GOT3 (cell line): ENCODE results near the gene RTKN.
"Not testable (repeated sequence)": the region's sequence is repeated elsewhere in the genome, so short reads cannot be mapped to it uniquely, and the experiment has no call there.

Experiments
- DNase-seq: peaks from one replicate; lab custom pipeline; 2025; ENCODE audit warnings: mixed read lengths; lab: John Stamatoyannopoulos, UW

RTKN gene

DNA sequence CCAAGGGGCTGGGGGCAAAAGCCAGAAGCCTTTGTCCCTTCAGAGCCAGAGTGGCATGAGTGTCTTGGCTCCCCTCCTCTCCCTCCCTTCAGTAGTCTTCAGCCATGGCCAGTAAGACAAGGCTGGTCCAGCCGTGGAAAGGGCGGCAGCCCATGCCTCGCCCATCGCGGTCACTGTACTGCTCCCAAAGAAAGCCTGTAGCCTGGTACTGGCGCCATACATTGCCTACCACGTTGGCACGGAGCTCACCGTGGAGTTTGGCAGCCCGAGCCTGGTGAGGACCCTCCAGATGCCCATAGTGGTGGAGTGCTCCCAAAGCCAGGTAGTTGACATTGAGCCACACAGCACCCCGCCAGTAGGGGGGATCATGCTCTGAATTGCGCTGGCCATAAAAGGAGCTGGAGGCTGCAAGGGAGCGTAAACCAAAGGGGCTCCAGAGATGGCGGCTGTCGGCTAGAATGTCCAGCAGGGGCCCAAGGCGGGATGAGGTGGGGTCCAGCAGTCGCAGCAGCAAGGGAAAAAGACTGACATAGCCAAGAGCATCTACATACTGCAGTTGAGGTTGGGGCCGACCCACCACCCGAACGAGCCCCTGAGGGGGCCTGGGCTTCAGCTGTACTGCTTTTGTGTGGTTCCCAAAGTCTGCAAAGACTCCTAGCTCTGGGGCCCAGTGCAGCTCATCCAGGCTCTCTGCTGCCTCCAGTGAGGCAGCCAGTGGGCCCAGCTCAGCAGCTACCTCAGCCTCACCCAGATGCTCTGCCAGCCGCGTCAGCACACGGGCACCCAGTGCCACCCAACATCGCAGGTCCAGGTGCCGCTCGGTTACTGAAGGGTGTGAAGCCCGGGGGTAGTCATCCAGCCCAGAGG is 19.7 kb upstream of the RTKN start:
- DNase-seq: no peak

DNA sequence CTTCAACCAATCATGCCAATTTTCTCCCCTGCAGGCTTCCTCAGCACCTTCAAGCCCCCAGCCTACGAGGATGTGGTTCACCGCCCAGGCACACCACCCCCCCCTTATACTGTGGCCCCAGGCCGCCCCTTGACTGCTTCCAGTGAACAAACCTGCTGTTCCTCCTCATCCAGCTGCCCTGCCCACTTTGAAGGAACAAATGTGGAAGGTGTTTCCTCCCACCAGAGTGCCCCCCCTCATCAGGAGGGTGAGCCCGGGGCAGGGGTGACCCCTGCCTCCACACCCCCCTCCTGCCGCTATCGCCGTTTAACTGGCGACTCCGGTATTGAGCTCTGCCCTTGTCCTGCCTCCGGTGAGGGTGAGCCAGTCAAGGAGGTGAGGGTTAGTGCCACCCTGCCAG is 18.4 kb upstream of the RTKN start:
- DNase-seq: not testable (repeated sequence)

DNA sequence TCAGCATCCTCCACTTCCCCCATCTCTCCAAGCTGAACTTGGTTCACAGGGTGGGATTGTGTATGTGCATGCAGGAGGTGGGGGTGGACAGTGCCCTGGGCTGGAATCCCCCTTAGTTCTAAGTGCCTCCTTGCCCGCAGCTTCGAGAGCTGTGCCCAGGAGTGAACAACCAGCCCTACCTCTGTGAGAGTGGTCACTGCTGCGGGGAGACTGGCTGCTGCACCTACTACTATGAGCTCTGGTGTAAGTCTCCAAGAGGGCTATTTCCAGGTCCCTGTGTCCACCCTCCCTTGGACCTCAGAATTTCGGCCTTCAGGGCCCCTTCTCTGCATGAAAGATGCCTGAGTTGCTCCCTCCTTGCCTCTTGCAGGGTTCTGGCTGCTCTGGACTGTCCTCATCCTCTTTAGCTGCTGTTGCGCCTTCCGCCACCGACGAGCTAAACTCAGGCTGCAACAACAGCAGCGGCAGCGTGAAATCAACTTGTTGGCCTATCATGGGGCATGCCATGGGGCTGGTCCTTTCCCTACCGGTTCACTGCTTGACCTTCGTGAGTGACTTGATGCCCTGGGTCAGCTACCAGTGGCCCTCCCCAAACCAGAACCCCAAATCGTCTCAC is 17.9 kb upstream of the RTKN start:
- DNase-seq: not testable (repeated sequence)

DNA sequence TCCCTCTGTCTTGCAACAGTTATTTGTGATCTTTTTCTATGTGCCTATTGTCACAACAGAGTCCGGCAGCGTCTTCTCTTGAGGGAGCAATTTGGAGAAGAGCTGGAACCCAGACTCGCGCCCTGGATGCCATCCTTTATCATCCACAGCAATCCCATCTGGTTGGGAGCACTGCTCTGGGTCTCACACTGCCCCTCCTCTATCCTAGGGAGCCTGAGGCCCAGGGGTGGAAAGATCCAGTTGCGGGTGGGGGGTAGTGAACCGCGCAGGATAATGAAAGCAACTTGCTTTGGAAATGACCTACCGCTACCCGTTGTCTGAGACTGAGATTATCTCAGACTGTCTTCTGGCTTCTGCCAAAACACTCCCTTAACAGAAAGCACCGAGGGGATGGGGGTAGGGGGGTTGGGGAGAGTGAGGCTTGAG is 17.2 kb upstream of the RTKN start:
- DNase-seq: no peak

DNA sequence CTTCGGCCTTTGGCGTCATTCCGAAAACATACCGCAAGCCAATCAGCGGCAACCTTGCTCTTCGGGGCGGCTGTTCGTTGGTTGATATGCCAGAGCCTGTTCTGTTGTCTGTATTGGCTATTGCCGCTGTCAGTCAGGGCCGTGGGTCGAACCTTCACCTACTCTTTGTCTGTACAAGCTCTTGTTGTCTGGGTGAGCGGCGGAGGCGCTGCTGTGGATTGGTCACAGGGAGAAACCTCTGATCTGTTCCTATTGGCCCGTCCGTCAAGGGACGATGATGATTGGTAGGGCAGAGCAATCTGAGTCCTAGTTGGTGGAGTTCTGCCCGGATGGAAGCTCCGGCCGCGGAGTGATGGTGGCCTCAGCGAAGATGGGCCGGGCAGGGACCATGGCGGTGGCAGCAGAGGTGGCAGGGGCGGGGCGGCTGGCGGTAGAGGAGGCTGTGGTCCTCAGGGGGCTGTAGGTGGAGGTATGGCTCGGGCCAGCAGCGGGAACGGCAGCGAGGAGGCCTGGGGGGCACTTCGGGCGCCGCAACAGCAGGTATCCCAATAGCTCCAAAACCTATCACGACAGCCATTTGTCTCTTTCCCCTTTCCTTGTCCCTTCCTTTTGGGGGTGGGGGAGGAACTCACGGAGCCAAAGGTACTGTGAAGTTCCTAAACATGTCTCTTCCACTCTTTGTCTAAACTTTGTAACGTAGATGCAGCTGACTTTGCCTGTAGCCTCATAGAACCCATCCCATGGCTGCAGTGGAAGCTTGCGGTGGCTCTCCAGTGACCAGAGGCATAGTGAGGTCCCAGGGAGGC is 16.6 kb upstream of the RTKN start, which contains the start of gene WBP1:
Gene WBP1, plus strand, starts transcription at position 307 of the 806 bp plus-strand sequence. Its CDS starts 165 bp downstream, at position 472.
- peak; percentile 98 for DNase-seq

DNA sequence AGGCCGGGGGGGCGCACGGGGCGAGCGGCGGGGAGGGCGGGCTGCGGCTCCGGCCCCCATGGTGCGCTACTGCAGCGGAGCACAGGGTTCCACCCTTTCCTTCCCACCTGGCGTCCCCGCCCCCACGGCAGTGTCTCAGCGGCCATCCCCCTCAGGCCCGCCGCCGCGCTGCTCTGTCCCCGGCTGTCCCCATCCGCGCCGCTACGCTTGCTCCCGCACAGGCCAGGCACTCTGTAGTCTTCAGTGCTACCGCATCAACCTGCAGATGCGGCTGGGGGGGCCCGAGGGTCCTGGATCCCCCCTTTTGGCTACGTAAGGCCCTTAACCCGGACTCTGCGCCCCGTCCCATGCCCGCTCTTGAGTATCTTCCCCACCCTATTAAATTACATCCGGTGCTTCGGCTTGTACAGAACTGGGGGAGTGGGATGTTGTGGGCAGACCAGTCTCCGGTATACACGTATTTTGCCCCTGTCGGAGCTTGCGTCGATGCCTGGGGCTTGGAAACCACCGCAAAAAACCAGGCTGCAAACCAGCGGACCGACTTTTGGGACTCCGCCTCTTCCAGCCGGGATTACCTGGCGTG is 15.9 kb upstream of the RTKN start:
- DNase-seq: peak; percentile 18

DNA sequence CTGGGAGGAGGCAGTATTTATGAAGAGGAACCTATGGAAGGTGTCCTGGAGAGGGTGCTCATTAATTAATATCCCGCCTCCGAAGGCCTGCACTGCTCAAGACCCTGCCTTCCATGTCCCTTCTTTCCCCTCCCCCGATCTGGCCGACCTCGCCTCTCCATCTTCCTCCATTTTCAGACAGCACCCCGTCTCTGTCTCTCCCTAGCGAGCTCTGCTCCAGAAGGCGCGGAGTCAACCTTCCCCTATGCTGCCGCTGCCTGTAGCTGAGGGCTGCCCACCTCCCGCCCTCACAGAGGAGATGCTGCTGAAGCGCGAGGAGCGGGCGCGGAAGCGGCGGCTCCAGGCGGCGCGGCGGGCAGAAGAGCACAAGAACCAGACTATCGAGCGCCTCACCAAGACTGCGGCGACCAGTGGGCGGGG is 15.4 kb upstream of the RTKN start:
- no peak for DNase-seq

DNA sequence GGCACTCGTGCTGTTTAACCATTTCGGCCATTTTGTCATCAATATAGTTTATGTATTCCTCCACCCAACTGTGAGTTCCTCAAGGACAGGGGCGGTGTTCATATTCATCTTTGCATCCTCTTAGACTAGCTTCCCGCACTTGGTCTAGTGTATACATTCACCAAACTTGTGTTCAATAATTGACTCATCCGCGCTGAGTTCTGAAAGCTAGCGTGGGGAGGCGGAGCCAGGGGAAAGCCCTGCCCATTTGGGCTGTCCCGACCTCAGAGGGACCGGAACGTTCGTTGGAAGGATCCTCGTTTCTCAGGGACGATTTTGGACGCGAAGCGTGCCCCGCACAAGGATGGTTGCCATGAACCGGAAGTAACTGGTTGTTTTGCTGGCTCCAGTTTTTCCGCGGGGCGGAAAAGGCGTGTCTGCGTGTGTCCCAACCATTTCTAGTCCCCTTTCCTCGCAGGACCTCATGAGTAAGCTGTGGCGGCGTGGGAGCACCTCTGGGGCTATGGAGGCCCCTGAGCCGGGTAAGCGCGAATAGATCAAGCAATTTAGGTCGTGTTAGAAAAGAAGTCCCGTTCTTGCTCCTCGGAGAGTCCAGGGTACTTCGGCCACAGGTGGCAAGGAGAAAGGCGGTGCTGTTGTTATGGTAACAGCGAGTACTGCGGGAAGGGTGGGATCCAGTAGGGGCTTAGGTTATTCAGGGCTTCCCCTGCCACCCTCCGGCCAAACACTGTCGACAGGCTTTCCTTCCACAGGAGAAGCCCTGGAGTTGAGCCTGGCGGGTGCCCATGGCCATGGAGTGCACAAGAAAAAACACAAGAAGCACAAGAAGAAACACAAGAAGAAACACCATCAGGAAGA is 13.1 kb upstream of the RTKN start, which contains the start of gene INO80B:
Gene INO80B, plus strand, starts transcription at position 434 of the 858 bp plus-strand sequence. Its CDS starts 30 bp downstream, at position 464.
- DNase-seq: peak; percentile 92

DNA sequence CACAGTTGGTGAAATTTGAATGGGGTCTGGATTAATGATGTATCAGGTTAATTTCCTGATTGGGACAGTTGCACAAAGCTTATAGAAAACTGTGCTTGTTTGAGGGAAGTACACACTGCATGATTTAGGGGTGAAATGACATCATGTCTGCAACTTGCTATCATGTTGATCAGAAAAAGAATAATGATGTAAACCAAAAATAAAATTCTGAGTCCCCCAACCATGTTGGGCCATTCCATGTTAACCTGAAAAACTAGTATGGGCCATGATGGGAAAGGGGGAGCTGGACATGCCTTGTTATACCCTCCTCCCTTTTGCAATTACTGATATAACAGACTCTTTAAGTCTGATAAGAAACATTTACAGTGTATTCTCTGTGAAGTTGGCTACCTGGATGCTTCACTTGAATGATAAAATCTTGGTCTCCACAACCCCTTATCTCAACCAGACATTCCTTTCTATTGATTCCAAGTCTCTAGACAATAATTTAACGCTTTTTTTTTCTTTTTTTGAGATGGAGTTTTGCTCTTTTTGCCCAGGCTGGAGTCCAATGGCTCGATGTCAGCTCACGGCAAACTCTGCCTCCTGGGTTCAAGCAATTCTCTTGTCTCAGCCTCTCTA is 8.9 kb upstream of the RTKN start:
- no peak for DNase-seq

DNA sequence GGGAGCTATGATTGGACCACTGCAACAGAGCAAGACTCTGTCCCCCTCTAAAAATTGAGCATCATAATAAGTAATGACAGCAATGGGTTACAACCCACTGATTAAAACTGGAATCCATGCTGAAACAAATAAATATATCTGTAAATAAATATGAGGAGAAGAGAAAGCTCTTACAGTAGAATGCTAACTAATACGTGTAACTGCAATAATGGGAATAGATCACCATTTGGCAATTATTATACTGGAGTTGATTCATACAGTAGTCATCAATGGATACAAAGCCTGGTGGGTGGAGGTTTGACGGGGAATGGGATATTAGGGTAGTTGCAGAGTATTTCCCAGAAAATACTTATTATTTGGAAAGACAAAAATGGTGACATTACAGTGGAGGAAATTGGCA is 7.0 kb upstream of the RTKN start:
- DNase-seq: no peak

DNA sequence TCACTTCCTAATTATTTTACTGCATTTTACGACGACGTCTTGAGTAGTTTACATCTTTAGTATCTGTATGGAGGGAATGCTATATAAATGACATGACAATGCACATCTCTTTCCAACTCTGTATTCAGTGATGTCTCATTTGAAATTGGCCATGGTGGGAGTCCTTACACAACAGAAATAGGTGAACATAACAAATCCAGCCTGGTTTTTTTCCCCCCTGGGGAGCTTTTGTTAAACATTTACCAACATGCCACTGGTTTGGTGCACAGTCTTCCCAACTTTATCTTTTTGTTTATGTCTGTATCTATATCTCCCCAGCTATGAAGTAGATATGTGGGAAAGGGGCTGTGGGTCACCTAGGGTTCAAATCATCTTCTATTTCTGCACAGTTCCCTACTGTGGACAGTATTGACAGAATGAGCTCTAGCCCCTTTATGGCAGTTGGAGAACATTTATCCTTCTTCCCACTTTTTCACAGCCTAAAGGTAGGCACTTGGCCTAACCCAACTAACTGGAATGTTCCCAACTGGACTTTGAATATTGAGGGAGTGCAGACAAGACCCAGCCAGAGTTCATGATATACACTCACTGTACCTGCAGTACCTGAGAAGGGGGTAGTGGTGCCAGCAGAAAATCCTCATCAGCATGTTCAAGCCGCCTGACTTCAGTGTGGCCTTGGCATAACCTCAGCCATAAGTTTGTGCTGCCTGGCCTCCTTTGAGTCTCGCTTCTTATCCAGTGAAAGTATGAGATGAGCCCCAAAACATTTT is 5.7 kb upstream of the RTKN start:
- DNase-seq: no peak

DNA sequence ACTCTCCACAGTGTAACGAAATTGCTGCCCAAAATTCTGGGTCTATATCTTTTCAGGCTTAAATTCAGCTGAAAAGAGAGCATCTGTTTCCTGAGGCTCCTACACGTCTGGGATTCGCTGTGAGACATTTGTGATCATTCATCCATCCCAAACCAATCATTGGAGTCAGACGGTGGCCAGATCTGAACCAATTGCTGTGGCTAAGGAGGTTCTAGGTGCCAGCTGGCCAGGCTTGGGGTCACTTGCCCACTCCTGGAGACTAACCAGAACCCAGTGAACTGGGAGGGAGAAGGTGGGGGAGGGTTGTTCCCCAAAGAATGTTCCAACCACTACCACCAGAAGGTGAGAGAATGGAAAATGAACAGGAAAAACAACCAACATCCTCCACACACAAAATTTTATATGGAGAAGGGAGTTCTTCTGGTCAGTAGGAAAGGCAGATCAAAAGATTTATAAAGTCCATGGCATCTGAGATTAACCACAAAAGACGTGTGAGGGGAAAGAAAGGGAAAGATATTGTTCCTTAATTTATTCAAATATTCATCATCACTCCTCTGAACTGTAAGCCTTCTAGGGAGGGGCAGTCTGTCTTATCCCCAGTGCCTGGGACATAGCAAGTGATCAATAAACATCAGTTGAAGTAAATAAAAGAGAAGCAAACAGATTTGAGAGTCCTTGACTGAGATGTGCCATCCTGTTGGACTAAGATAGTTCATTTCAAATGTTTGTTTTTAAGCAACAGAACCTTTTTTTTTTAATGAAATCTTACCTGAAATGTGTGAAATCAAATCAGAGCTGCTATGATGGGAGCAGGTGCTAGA is 3.0 kb upstream of the RTKN start:
- no peak for DNase-seq

DNA sequence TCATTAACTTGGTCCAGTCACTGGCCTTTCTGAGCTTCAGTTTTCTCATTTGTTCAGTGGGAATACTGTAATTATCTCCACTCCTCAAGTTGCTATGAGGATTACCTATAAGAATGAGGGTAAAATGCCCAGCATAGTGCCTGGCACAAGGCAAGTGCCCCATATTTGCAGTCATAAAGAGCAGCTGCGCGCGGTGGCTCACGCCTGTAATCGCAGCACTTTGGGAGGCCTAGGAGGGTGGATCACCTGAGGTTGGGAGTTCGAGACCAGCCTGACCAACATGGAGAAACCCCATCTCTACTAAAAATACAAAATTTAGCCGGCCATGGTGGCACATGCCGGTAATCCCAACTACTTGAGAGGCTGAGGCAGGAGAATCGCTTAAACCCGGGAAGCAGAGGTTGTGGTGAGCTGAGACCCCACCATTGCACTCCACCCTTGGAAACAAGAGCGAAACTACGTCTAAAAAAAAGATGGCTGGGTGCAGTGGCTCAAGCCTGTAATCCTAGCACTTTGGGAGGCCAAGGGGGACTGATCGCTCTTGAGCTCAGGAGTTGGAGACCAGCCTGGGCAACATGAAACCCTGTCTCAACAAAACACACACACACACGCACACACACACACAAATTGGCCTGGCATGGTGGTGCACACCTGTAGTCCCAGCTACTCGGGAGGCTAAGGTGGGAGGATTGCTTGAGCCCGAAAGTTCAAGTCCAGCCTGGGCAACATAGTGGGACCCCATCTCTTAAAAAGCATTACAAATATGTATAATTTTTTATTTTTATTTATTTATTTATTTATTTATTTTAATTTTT is 953 bp upstream of the RTKN start:
- DNase-seq: not testable (repeated sequence)

DNA sequence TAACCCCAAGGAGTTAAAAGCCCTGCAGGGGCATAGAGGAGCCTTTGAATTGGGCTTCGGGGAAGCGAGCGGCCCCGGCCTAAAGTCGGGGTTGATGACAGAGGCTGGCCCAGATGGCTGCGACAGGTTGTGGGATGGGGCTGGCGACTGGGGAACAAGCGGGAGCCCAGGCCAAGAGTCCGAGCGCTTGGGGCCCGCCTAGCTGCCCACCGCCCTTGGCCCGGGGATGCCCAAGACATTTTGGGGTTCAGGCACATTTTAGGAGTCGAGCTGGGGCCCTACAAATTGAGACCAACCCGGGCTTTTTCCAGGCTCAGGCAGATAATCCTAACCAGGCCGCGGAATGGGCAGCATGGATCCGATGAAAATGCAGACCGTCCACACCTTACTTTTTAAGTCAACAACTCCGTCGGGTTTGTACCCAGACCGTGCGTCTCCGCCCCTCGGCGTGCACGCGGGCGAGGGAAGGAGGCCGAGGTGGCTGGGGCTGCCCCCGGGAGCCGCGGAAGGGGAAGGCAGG is 507 bp downstream of the RTKN start:
- no peak for DNase-seq

DNA sequence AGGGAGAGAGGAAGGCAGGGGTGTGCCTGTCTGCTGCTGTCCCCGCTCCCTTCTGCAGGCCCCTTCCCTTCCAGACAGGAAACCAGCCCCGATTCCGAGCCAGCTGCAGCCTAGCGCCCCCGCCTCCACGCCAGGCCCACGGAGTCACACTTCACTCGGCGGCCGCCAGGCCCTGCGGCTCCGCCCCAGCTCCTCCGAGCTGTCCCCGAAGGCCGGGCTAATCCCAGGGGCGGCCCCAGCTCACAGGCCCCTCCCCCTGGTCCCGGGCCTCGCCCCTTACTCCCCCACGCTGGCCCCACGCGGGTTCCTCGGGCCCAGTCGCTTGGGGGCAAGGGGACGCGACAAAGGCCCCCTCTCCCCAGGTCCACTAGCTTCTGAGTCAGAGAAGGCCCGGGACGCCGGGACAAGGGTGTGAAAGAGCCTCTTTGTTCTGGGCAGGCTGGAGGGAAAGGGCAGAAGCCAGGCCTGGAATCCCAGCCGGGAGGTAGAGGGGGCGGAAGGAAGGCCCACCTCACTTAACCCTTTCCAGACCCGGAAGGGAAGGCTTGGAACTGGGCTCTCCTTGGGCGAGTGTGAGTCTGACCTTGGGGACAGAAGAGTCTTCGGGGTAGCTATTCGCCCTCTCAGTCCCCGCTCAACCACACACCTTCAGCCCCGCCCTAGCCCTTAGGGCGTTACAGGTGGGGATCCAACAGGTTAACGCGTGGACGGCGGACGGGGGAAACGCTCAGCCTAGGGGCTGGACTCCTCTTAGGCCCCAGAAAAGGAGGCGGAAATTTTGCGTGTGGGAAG is 1.2 kb downstream of the RTKN start:
- peak; percentile 34 for DNase-seq

DNA sequence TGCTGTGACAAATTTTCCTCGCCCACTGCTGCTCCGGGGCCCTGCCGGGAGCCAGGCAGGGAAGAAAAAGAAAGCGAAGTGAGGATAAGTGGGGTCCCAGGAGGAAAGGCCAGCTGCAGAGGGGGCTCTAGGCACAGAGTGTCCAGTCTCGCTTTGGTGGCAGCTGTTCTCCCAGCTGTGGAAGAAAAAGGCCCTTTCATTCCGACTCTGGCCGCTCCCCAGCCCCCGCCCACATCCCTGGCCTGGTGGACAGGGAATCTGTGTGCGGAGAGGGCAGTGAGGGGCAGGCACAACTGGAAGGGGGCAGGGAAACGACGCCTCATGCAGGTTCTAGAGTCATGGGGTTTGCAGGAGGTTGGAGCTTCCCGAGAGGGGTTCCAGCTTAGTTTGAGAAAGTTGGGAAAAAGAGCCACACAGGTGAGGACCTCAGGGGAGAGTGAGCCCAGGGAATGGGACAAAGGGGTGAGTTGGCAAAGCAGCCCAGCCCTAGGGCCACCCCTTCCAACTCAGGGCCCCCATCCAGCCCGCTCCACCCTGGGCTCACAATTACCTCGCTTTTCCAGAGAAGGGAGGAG is 1.8 kb downstream of the RTKN start:
- peak; percentile 12 for DNase-seq

DNA sequence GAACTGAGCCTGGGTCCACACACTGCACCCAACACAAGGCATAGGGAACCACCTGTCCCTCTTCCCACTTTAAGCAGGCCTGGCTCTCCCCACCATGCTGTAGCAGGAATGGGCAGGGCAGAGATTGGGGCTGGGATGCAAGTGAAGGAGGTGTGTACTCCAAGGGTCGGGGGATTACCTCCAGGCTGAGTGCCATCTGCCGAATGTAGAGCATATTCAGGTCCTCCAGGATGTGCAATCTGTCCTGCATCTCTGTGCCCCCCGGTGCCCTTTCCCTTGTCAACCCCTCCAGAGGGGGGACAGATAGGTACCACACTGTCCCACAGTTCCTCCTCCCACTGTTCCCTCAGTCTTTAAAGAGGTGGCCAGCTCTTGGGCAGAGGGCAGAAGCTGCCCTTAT is 2.4 kb downstream of the RTKN start:
- DNase-seq: no peak
